GM19438 (cell line): Measurements from ENCODE around the gene CT45A10.
"Not testable (repeated sequence)": the region's sequence is repeated elsewhere in the genome, so short reads cannot be mapped to it uniquely, and the experiment has no call there.

Source experiments
- ATAC-seq: cut with Tn5 transposase; IDR thresholded peaks from one replicate; pipeline ENCODE4 v1.9.1; 2021; ENCODE audit warnings: low read depth; ENCODE audit not compliant: unreplicated experiment

CT45A10 gene

GRCh38 chrX:135893294-135893817, at the start of gene CT45A10, which contains the start of gene SAGE1:
Gene CT45A10 (minus strand): TSS chrX:135893444. CDS start chrX:135885344, 8,100 bp downstream.
Gene SAGE1 (plus strand): TSS chrX:135893716. CDS start chrX:135896243, 2,527 bp downstream.
- ATAC-seq, result no peak

- no peak for ATAC-seq
Measured at GRCh38 chrX:135931644-135932487, 38.6 kb upstream of the CT45A10 start.

- no peak for ATAC-seq
Measured at GRCh38 chrX:135927897-135928296, 34.7 kb upstream of the CT45A10 start.

- no peak for ATAC-seq
Measured at GRCh38 chrX:135923353-135923752, 30.1 kb upstream of the CT45A10 start.

- not testable (repeated sequence) for ATAC-seq
Measured at GRCh38 chrX:135920516-135920915, 27.3 kb upstream of the CT45A10 start.

GRCh38 chrX:135914404-135914803, 21.2 kb upstream of the CT45A10 start:
- ATAC-seq, result no peak

- ATAC-seq, result no peak
Measured at GRCh38 chrX:135910251-135910650, 17.0 kb upstream of the CT45A10 start.

GRCh38 chrX:135892781-135893180, 463 bp downstream of the CT45A10 start:
- no peak for ATAC-seq

- ATAC-seq, result no peak
Measured at GRCh38 chrX:135890087-135890585, 3.1 kb downstream of the CT45A10 start.

GRCh38 chrX:135888976-135889375, 4.3 kb downstream of the CT45A10 start:
- not testable (repeated sequence) for ATAC-seq

GRCh38 chrX:135888230-135888629, 5.0 kb downstream of the CT45A10 start:
- not testable (repeated sequence) for ATAC-seq

- ATAC-seq, result not testable (repeated sequence)
Measured at GRCh38 chrX:135882741-135883140, 10.5 kb downstream of the CT45A10 start.

- ATAC-seq, result not testable (repeated sequence)
Measured at GRCh38 chrX:135871712-135872111, 21.5 kb downstream of the CT45A10 start, which contains the start of gene CT45A9. Gene CT45A9 (minus strand): TSS chrX:135871812. CDS start chrX:135868061, 3,751 bp downstream.

- not testable (repeated sequence) for ATAC-seq
Measured at GRCh38 chrX:135854438-135854837, 38.8 kb downstream of the CT45A10 start, which contains the start of gene CT45A8. Gene CT45A8 (minus strand): TSS chrX:135854538. CDS start chrX:135850783, 3,755 bp downstream.

- not testable (repeated sequence) for ATAC-seq
Measured at GRCh38 chrX:135837180-135837579, 56.1 kb downstream of the CT45A10 start, which contains the start of gene CT45A7. Gene CT45A7 (minus strand): TSS chrX:135837280. CDS start chrX:135833533, 3,747 bp downstream.
